LNCaP clone FGC (cell line): ENCODE data around the gene CLIC5.

Experiments used
- DNase-seq: peaks from one replicate; pipeline ENCODE4 v3.0.0-alpha.2; 2011; ENCODE audit warnings: low read depth
- H3K4me3 ChIP-seq: 2 replicates; pipeline ENCODE4 v1.5.1; 2011; ENCODE audit warnings: mild to moderate bottlenecking, low read depth, low read length, control low read depth
- CTCF ChIP-seq: IDR thresholded peaks from 2 replicates; pipeline ENCODE4 v1.5.1; 2012; ENCODE audit warnings: mild to moderate bottlenecking; ENCODE audit not compliant: control insufficient read depth, insufficient read depth; ENCODE audit errors: extremely low read depth

CLIC5 gene

GRCh38 chr6:46057792-46058191 lies 42.1 kb upstream of the CLIC5 start:
- TF ChIP-seq CTCF: no peak
- no peak for DNase-seq
- H3K4me3 ChIP-seq: no peak overlapping the region

- DNase-seq: no peak
- no peak for TF ChIP-seq CTCF
- H3K4me3 ChIP-seq: no peak overlapping the region
Observed at GRCh38 chr6:46056906-46057529, 41.4 kb upstream of the CLIC5 start.

- DNase-seq: no peak
- TF ChIP-seq CTCF: no peak
- H3K4me3 ChIP-seq: no peak overlapping the region
Observed at GRCh38 chr6:46054516-46054915, 38.9 kb upstream of the CLIC5 start.

- H3K4me3 ChIP-seq: no peak overlapping the region
- TF ChIP-seq CTCF: no peak
- DNase-seq: no peak
Observed at GRCh38 chr6:46053039-46053933, 37.6 kb upstream of the CLIC5 start.

- no peak overlapping the region for H3K4me3 ChIP-seq
- no peak for DNase-seq
- no peak for TF ChIP-seq CTCF
Observed at GRCh38 chr6:46052479-46052878, 36.8 kb upstream of the CLIC5 start.

GRCh38 chr6:46051962-46052361 lies 36.3 kb upstream of the CLIC5 start:
- TF ChIP-seq CTCF: no peak

More at GRCh38 chr6:46051962-46052361, 36.3 kb upstream of the CLIC5 start:
- no peak overlapping the region for H3K4me3 ChIP-seq
- DNase-seq: no peak
